HG03108 (cell line): ENCODE results near the gene CTAGE9.

Experiments
- ATAC-seq: cut with Tn5 transposase; IDR thresholded peaks from one replicate; pipeline ENCODE4 v1.9.1; 2021; ENCODE audit warnings: moderate library complexity; ENCODE audit not compliant: unreplicated experiment

The CTAGE9 gene

DNA sequence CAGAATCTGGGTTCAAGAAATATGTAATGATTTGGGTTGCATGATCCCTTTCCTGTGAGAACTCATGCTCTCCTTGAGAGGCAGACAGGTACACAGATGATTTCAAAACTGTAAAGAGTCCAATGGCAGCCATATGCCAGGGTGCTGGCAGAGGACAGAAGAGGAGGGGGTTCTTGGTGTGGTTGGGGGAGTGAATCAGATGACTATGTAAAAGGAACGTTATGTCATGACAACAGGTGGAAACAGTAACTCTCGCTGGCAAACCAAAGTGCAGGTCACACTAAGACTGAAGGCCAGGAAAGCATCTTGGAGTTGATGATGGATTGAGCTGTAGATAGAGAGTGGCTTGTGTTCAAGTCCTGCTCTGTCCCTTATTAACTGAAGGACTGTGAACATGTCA is 29.9 kb downstream of the CTAGE9 start:
- ATAC-seq, result no peak

- ATAC-seq, result no peak
Observed at GRCh38 chr6:131678442-131678841, 32.4 kb downstream of the CTAGE9 start.

DNA sequence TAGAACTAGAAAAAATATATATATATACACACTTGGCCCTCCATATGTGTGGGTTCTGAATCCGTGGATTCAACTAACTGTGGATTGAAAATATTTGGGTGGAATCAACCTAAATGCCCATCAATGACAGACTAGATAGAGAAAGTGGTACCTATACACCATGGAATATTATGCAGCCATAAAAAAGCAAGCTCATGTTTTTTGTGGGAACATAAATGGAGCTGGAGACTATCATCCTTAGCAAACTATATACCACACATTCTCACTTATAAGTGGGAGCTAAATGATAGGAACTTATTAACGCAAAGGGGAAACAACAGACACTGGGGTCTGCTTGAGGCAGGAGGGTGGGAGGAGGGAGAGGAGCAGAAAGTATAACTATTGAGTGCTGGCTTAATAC is 37.6 kb downstream of the CTAGE9 start:
- ATAC-seq, result no peak

- ATAC-seq, result no peak
Observed at GRCh38 chr6:131669891-131670290, 40.9 kb downstream of the CTAGE9 start.

GRCh38 chr6:131663578-131664165 is 47.1 kb downstream of the CTAGE9 start:
- ATAC-seq, result no peak

GRCh38 chr6:131660195-131660594 is 50.6 kb downstream of the CTAGE9 start:
- no peak for ATAC-seq
